ENCODE data around the gene SLC43A2.

- TF ChIP-seq, protein P1, sequence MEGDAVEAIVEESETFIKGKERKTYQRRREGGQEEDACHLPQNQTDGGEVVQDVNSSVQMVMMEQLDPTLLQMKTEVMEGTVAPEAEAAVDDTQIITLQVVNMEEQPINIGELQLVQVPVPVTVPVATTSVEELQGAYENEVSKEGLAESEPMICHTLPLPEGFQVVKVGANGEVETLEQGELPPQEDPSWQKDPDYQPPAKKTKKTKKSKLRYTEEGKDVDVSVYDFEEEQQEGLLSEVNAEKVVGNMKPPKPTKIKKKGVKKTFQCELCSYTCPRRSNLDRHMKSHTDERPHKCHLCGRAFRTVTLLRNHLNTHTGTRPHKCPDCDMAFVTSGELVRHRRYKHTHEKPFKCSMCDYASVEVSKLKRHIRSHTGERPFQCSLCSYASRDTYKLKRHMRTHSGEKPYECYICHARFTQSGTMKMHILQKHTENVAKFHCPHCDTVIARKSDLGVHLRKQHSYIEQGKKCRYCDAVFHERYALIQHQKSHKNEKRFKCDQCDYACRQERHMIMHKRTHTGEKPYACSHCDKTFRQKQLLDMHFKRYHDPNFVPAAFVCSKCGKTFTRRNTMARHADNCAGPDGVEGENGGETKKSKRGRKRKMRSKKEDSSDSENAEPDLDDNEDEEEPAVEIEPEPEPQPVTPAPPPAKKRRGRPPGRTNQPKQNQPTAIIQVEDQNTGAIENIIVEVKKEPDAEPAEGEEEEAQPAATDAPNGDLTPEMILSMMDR (optimal IDR thresholded peaks at IDR 0.05 in 1 of 3, IDR thresholded peaks at IDR 0.05 in 1 of 3, conservative IDR thresholded peaks at IDR 0.05 in 1 of 3; ENCODE audit: extremely low read depth in 1 of 3, insufficient read depth in 2 of 3, low read length in 3 of 3), result no peak
- TF ChIP-seq EZH2 (IDR thresholded peaks at IDR 0.05; ENCODE audit: low read length), result no peak
Observed at GRCh38 chr17:1521086-1521640, 107.5 kb downstream of the SLC43A2 start.
